Epithelial cell of umbilical artery (primary cell): ENCODE data around the gene SPATA25. TPM values are rescaled to one million over a fixed set of nuclear protein-coding genes. Genes with fewer than 3 reads are reported as not detected.

ENCODE experiments used
- total RNA-seq: library from RNA; depleted of rRNA; stranded (reverse); fragments of >200 nt; gene quantifications from 2 replicates; pipeline ENCODE4 v1.2.3, GENCODE V29; 2014

SPATA25 gene
- 0.61 and 0.97 TPM in 2 replicates for total RNA-seq

GRCh38 chr20:45887346-45887715 lies at the start of gene SPATA25:
TSS of gene SPATA25 (minus strand) at chr20:45887622. CDS start at chr20:45887590, 32 bp downstream.

GRCh38 chr20:45934586-45935415 lies 47.4 kb upstream of the SPATA25 start, which contains the start of gene PCIF1:
TSS of gene PCIF1 (plus strand) at chr20:45934683. CDS start at chr20:45939000, 4,317 bp downstream.

GRCh38 chr20:45911486-45912343 lies 24.3 kb upstream of the SPATA25 start, which contains the start of gene PLTP:
TSS of gene PLTP (minus strand) at chr20:45912155. CDS start at chr20:45911452, 703 bp downstream.

GRCh38 chr20:45890985-45891983 lies 3.9 kb upstream of the SPATA25 start, which contains the start of the genes CTSA and NEURL2:
TSS of gene CTSA (plus strand) at chr20:45891335. CDS start at chr20:45891569, 234 bp downstream.
TSS of gene NEURL2 (minus strand) at chr20:45891208. CDS start at chr20:45890991, 217 bp downstream.

GRCh38 chr20:45880988-45881788 lies 6.2 kb downstream of the SPATA25 start, which contains the start of gene ZSWIM1:
TSS of gene ZSWIM1 (plus strand) at chr20:45881227. CDS start at chr20:45882593, 1,366 bp downstream.

GRCh38 chr20:45857114-45857881 lies 30.1 kb downstream of the SPATA25 start, which contains the start of the genes ACOT8 and ZSWIM3:
TSS of gene ACOT8 (minus strand) at chr20:45857392. CDS start at chr20:45857315, 77 bp downstream.
TSS of gene ZSWIM3 (plus strand) at chr20:45857614. CDS start at chr20:45857826, 212 bp downstream.

Other genes with a start within 250 kb of the SPATA25 start
- gene WFDC11, start 217.4 kb downstream of the SPATA25 start, total RNA-seq = not detected in 2 replicates
- not detected in 2 replicates for gene WFDC13, start 185.6 kb downstream of the SPATA25 start, total RNA-seq
- gene WFDC10B, start 182.6 kb downstream of the SPATA25 start, total RNA-seq = not detected in 2 replicates
- not detected in 2 replicates for gene SPINT4, start 165.3 kb downstream of the SPATA25 start, total RNA-seq
- gene WFDC3, start 95.7 kb downstream of the SPATA25 start, total RNA-seq = 0.65 TPM in 1 of 2 replicates, not detected in the other
- gene DNTTIP1, start 95.7 kb downstream of the SPATA25 start, total RNA-seq = 17.2 and 19.8 TPM in 2 replicates
- gene UBE2C, start 75.0 kb downstream of the SPATA25 start, total RNA-seq = 21.4 and 41.3 TPM in 2 replicates
- not detected in 2 replicates for gene TNNC2, start 60.3 kb downstream of the SPATA25 start, total RNA-seq
- gene SNX21, start 53.8 kb downstream of the SPATA25 start, total RNA-seq = 22.4 and 32.5 TPM in 2 replicates
- gene ACOT8, start 30.2 kb downstream of the SPATA25 start, total RNA-seq = 31.5 and 33.6 TPM in 2 replicates
- 5.9 and 6.2 TPM in 2 replicates for gene ZSWIM3, start 30.0 kb downstream of the SPATA25 start, total RNA-seq
- 2.0 and 3.2 TPM in 2 replicates for gene ZSWIM1, start 6.4 kb downstream of the SPATA25 start, total RNA-seq
- 2.6 TPM in 2 replicates for gene NEURL2, start 3.6 kb upstream of the SPATA25 start, total RNA-seq
- gene CTSA, start 3.7 kb upstream of the SPATA25 start, total RNA-seq = 25.4 and 26.0 TPM in 2 replicates
- gene PLTP, start 24.5 kb upstream of the SPATA25 start, total RNA-seq = 10.6 and 13.6 TPM in 2 replicates
- gene PCIF1, start 47.1 kb upstream of the SPATA25 start, total RNA-seq = 6.8 and 7.5 TPM in 2 replicates
- 8.1 and 10.5 TPM in 2 replicates for gene ZNF335, start 84.6 kb upstream of the SPATA25 start, total RNA-seq
- not detected in 2 replicates for gene MMP9, start 121.3 kb upstream of the SPATA25 start, total RNA-seq
- gene SLC12A5, start 141.6 kb upstream of the SPATA25 start, total RNA-seq = under 0.01 and 0.32 TPM in 2 replicates
- 10.4 and 10.9 TPM in 2 replicates for gene NCOA5, start 202.3 kb upstream of the SPATA25 start, total RNA-seq
- gene CD40, start 230.7 kb upstream of the SPATA25 start, total RNA-seq = 17.3 and 17.5 TPM in 2 replicates